Thyroid gland (tissue), 4 donors: ENCODE results near the gene ATP6V0D1.

ENCODE experiments used
- CTCF ChIP-seq, 6 experiments: fragments of 200-600 bp in 3 of 6; fragments of 450-650 bp in 3 of 6; sonication (generic) in 3 of 6; IDR thresholded peaks; one replicate each; pipeline ENCODE4 v1.5.1; 2016 to 2019; ENCODE audit warnings: antibody characterized with exemption in 6 of 6, mild to moderate bottlenecking in 2 of 6, inconsistent platforms in 1 of 6, moderate library complexity in 1 of 6
- POLR2A ChIP-seq, 2 donors: fragments of 450-650 bp; IDR thresholded peaks; one replicate each; pipeline ENCODE4 v1.6.1; 2017; ENCODE audit warnings: antibody characterized with exemption in 2 of 2, mild to moderate bottlenecking in 2 of 2, moderate library complexity in 1 of 2

- TF ChIP-seq CTCF (IDR thresholded peaks at IDR 0.05) (no peak), POLR2A (IDR thresholded peaks at IDR 0.05) (no peak)
These were observed 25.5 kb upstream of the ATP6V0D1 start for GRCh38 chr16:67506468-67506867.
